HG03378 (cell line): ENCODE measurements around the gene PHF2.

Source experiments
- ATAC-seq: cut with Tn5 transposase; IDR thresholded peaks from one replicate; pipeline ENCODE4 v1.9.1; 2021; ENCODE audit warnings: mild to moderate bottlenecking, moderate library complexity; ENCODE audit not compliant: unreplicated experiment

The PHF2 gene

DNA sequence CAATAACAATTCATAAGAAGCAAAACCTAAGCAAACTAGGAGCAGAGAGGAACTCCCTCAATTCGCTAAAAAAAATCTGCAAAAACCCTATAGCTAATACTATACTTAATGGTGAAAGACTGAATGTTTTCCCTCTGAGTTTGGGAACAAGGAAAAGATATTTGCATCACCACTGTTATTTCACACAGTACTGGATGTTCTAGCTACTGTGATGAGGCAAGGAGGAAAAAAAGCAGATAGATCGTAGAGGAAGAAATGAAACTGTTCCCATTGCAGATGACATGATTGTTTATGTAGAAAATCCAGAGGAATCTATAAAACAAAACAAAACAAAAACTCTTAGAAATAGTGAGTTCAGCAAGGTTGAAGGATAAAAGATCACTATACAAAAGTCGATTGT, 116.7 kb downstream of the PHF2 start:
- ATAC-seq: no peak

- ATAC-seq: no peak
Observed at GRCh38 chr9:93697352-93698139, 121.2 kb downstream of the PHF2 start.

GRCh38 chr9:93698140-93698908, 121.9 kb downstream of the PHF2 start:
- no peak for ATAC-seq

DNA sequence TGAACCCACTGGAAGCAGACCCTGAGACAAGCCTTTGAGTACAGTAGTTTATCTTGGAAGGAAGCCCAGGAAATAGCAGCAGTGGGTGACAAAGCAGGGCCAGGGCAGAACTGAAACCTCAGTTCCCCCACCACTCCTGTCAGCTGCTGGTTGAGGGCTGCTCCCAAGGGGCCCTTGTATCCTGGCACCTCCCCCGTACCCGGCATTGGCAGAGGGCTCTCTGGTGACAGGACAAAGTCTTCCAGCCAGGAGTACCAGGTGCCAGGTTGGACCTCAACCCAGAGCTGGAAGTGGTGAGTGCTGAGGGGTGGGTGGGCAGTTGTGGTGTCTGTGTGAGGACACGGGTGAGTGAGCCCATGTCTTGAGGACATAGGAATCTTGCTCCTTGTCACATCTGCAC, 123.3 kb downstream of the PHF2 start:
- ATAC-seq: no peak

GRCh38 chr9:93701494-93702218, 125.3 kb downstream of the PHF2 start:
- ATAC-seq: no peak

DNA sequence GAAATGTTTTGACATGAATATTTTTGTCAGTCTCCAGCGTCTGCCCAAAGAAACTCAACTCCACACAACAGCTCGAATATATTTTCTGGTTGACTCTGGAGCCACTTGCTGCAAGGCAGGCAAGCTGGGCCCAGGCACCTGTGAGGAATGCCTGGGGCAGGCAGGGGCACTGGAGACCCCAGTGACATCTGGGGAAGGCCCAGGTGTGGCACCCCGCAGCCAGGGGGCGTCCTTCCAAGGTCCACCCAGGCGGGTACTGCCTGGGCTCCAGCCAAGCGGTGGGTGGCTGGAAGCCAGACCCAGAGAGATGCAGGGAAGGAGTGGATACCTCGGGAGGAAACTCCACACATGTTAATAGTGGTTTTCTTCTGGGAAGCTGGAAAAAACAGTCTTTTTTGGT, 125.9 kb downstream of the PHF2 start:
- ATAC-seq: no peak

GRCh38 chr9:93708289-93708986, 132.1 kb downstream of the PHF2 start:
- ATAC-seq: no peak

GRCh38 chr9:93708987-93709302, 132.6 kb downstream of the PHF2 start:
- ATAC-seq: no peak

DNA sequence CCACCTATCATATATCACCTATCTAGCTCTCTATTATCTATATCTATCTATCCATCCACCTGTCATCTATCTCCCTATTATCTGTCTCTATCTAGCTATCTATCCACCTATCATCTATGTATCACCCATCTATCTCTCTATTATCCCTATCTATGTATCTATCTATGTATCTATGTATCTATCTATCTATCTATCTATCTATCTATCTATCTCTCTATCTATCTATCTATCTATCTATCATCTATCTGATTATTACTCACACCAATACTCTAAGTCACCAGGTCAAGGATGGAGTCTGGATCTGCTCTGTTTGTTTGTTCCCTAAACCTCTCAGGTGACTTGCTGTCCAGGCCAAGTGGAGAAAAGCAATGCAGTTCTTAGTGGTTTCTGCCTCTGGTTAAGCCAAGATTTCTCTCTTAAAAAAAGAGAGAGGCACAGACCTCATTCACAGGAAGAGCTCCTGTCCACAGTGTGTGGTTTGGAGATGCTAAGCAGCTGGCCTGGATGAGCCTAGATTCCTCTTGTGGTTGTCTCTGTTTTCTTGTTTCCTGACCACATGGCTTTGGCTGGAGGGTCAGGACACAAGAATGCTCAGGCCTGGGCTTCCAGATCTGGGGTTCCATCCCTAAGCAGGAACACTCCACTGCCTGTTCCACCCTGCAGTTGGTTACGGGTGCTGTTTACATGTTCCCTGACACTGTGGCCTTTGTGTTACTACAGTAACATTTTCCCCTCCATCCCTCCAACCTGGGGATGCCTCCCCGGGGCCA, 133.4 kb downstream of the PHF2 start:
- no peak for ATAC-seq

DNA sequence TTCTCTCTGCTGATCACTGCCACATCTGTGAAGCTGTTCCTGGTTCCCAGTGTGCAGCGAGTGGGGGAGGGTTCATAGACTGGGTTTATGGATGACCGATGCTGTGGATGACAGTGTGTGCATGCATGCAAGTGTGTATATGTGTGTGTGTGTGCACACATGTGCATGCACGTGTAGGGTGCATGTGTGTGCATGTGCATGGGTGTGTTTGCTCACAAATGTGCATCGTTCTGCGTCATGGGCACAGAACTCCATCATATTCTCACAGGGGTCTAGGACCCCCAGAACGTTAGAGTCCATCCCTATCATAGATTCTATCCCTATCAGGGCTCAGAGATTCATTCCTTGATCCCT, 134.0 kb downstream of the PHF2 start:
- ATAC-seq: no peak

- no peak for ATAC-seq
Observed at GRCh38 chr9:93711002-93711401, 134.6 kb downstream of the PHF2 start.

- no peak for ATAC-seq
Observed at GRCh38 chr9:93712896-93713295, 136.5 kb downstream of the PHF2 start.

DNA sequence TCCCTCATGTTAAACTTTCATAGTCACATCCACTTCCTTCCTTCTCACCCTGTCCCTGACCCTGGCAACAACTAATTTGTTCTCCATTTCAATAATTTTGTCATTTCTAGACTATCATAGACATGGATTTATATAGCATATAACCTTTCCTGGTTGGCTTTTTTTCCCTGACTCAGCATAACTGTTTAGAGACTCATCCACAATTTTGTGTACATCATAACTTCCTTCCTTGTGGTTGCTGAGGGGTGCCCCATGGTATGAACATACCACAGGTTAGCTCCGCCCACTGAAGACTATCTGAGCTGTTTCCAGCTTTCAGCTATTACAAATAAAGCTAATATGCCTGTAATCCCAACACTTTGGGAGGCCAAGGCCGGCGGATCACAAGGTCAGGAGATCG, 137.3 kb downstream of the PHF2 start:
- no peak for ATAC-seq

GRCh38 chr9:93721417-93721965, 145.1 kb downstream of the PHF2 start:
- no peak for ATAC-seq

DNA sequence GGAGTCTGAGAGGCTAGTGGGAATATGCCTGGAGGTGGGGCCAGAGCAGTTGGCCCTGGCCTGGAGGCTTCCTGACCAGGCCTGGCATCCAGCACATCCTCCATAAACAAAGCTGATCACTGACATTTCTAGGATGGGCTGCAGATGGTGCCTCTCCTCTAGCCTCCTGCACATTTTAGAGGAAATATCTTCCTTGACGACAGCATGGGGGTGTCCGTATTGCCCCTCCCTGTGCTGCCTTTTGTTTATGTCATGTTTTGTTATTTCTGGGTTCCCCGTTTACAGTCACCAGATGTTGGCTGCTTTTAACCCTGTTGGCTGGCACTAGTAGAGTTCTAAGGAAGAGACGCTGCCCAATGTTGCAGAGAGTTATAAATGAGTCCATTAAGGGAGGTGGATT, 148.5 kb downstream of the PHF2 start:
- no peak for ATAC-seq

DNA sequence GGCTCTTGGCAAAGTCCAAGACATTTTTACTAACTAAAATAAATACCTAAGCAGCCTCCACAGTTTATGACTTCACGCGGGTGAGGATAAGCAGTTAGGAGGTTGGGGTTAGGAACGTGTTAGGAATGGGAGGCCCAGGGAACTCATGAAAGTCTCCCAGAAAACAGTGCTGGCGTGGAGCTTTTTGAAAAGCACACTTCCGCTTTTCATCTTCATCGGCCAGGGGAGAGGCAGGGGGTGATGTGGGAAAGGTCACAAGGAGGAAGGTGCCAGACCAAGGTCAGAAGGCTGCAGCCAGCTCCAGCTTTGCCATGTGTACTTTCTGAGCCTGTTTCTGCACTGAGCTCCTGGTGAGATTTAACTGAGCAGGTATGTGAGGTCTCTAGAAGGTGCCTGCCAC, 149.0 kb downstream of the PHF2 start:
- no peak for ATAC-seq

DNA sequence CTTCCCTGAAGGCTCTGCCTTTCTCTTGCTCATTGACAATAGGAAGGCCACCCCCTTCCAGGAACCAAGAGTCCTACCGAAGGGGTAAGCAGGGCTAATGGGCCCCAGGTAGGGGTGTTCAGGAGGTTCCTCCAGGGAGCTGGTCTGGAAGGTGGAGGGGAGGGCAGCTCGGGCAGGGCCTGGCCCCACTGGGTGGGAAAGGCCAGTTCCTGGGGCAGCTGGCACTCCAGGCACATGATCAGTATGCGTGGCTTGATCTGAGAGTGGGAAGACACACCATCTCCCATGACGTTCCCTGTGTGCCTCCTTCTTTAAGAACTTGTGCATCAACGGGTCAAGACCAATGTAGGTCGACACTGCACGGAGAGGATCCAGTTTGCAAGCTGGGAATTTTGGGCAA, 149.8 kb downstream of the PHF2 start:
- no peak for ATAC-seq
